HG03558 (cell line): Measurements from ENCODE around the gene GFER.

Source experiments
- ATAC-seq: cut with Tn5 transposase; IDR thresholded peaks from one replicate; pipeline ENCODE4 v1.9.1; 2021; ENCODE audit warnings: moderate number of reproducible peaks; ENCODE audit not compliant: unreplicated experiment; ENCODE audit errors: extremely low read depth

The GFER gene

GRCh38 chr16:1973461-1974156 is 10.4 kb upstream of the GFER start:
- ATAC-seq = no peak

- no peak for ATAC-seq
Observed at GRCh38 chr16:1974157-1975070, 9.6 kb upstream of the GFER start.

GRCh38 chr16:1975432-1976215 is 8.4 kb upstream of the GFER start:
- ATAC-seq = no peak

GRCh38 chr16:1976216-1976520 is 7.8 kb upstream of the GFER start:
- ATAC-seq = no peak

GRCh38 chr16:1976951-1977874 is 6.8 kb upstream of the GFER start:
- ATAC-seq = no peak

- ATAC-seq = no peak
Observed at GRCh38 chr16:1977875-1978268, 6.1 kb upstream of the GFER start.

GRCh38 chr16:1978476-1979120 is 5.4 kb upstream of the GFER start:
- no peak for ATAC-seq

- ATAC-seq = no peak
Observed at GRCh38 chr16:1979271-1980029, 4.5 kb upstream of the GFER start.

GRCh38 chr16:1980030-1980769 is 3.8 kb upstream of the GFER start:
- no peak for ATAC-seq

- no peak for ATAC-seq
Observed at GRCh38 chr16:1980770-1981087, 3.3 kb upstream of the GFER start.

- ATAC-seq = no peak
Observed at GRCh38 chr16:1981398-1981836, 2.6 kb upstream of the GFER start, which contains the start of gene NOXO1. Gene NOXO1, minus strand, starts transcription at chr16:1981469. Its CDS starts 290 bp downstream, at chr16:1981179.

GRCh38 chr16:1982013-1982433 is 2.0 kb upstream of the GFER start:
- ATAC-seq = no peak

GRCh38 chr16:1982991-1983543 is 926 bp upstream of the GFER start:
- no peak for ATAC-seq

GRCh38 chr16:1984347-1985225 is 593 bp downstream of the GFER start:
- ATAC-seq = peak; percentile 2

GRCh38 chr16:1985466-1986150 is 1.6 kb downstream of the GFER start:
- ATAC-seq = no peak

- ATAC-seq = no peak
Observed at GRCh38 chr16:1987198-1987597, 3.2 kb downstream of the GFER start.
